H1 (cell line): ENCODE results near the gene LAPTM4A.

Source experiments
- CBX8 ChIP-seq: fragments of 300-800, 300-1000 bp; sonication (generic); IDR thresholded peaks from 2 replicates; pipeline ENCODE4 v1.7.1; 2016; ENCODE audit warnings: low read depth, low read length, borderline replicate concordance
- EP300 ChIP-seq, 2 experiments: IDR thresholded peaks; 1 replicate in 1 of 2; 2 replicates in 1 of 2; pipeline ENCODE4 v1.6.1; 2011 to 2012; ENCODE audit warnings: low read depth in 2 of 2, low read length in 2 of 2, mild to moderate bottlenecking in 2 of 2, borderline replicate concordance in 1 of 2, inconsistent platforms in 1 of 2, moderate library complexity in 1 of 2
- EZH2 ChIP-seq: fragments of 200-600 bp; sonication (generic); IDR thresholded peaks from 2 replicates; pipeline ENCODE4 v1.7.1; 2012; ENCODE audit warnings: low read depth, mild to moderate bottlenecking, moderate library complexity, low read length, inconsistent platforms; ENCODE audit not compliant: severe bottlenecking
- JUN ChIP-seq: IDR thresholded peaks from 2 replicates; pipeline ENCODE4 v1.6.1; 2011; ENCODE audit warnings: low read depth, mild to moderate bottlenecking, improper control_type of control experiment, low read length
- KDM4A ChIP-seq: IDR thresholded peaks from one replicate; pipeline ENCODE4 v1.7.1; 2012; ENCODE audit warnings: low read depth, mild to moderate bottlenecking, moderate library complexity, low read length, inconsistent platforms; ENCODE audit not compliant: severe bottlenecking
- NRF1 ChIP-seq: IDR thresholded peaks from 2 replicates; pipeline ENCODE4 v1.6.1; 2011; ENCODE audit warnings: mild to moderate bottlenecking, low read depth, low read length, improper control_type of control experiment
- POLR2A ChIP-seq, 2 experiments: IDR thresholded peaks; 1 replicate in 1 of 2; 2 replicates in 1 of 2; pipeline ENCODE4 v1.6.1; 2011; ENCODE audit warnings: low read depth in 2 of 2, low read length in 2 of 2, mild to moderate bottlenecking in 2 of 2; ENCODE audit errors: control extremely low read depth in 1 of 2
- POLR2AphosphoS5 ChIP-seq: IDR thresholded peaks from 2 replicates; pipeline ENCODE4 v1.6.1; 2011; ENCODE audit warnings: low read depth, low read length
- RBBP5 ChIP-seq: IDR thresholded peaks from 2 replicates; pipeline ENCODE4 v1.7.1; 2012; ENCODE audit warnings: low read depth, mild to moderate bottlenecking, inconsistent platforms, low read length, moderate library complexity, borderline replicate concordance
- ZNF274 ChIP-seq: IDR thresholded peaks from 2 replicates; pipeline ENCODE4 v1.7.0; 2012; ENCODE audit warnings: low read length, borderline replicate concordance; ENCODE audit errors: extremely low read depth
- TF ChIP-seq, protein P1 (sequence below): IDR thresholded peaks from 2 replicates; pipeline ENCODE4 v1.6.1; 2012; ENCODE audit warnings: inconsistent platforms
- TF ChIP-seq, protein P2 (sequence below), 3 experiments: IDR thresholded peaks; 1 replicate in 2 of 3; 2 replicates in 1 of 3; pipeline versions ENCODE4 v1.5.1 to v1.6.1; 2011; ENCODE audit warnings: low read length in 3 of 3, mild to moderate bottlenecking in 3 of 3, inconsistent platforms in 2 of 3, low read depth in 1 of 3, moderate library complexity in 1 of 3; ENCODE audit not compliant: insufficient read depth in 1 of 3; ENCODE audit errors: control extremely low read depth in 1 of 3

DNA sequence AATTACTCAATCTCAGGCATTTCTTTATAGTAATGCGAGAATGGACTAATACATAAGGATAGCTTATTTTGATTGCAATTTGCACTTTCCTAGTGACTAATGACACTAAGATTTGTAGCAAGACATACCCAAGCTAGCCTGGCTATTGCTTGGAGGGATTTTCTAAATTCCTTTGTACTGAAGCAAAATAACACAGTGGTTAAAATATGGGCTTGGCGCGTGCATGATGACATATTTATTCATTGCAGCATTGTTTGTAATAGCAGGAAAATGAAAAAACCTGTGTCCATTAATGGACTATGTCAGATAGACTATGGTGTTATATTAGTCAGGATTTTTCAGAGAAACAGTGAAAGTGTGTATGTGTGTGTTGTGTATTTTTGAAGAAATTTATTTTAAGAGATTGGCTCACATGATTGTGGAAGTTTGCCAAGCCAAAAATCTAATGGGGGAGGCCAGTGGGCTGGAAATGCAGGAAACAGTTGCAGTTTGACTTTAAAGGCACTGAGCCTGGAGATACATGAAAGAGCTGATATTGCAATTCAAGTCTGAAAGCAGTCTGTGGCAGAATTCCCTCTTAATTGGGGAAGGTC lies 16.7 kb upstream of the LAPTM4A start:
- TF ChIP-seq ZNF274 = no peak
- TF ChIP-seq RBBP5 = no peak
- TF ChIP-seq, protein P1, sequence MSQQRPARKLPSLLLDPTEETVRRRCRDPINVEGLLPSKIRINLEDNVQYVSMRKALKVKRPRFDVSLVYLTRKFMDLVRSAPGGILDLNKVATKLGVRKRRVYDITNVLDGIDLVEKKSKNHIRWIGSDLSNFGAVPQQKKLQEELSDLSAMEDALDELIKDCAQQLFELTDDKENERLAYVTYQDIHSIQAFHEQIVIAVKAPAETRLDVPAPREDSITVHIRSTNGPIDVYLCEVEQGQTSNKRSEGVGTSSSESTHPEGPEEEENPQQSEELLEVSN = no peak
- TF ChIP-seq, protein P2, sequence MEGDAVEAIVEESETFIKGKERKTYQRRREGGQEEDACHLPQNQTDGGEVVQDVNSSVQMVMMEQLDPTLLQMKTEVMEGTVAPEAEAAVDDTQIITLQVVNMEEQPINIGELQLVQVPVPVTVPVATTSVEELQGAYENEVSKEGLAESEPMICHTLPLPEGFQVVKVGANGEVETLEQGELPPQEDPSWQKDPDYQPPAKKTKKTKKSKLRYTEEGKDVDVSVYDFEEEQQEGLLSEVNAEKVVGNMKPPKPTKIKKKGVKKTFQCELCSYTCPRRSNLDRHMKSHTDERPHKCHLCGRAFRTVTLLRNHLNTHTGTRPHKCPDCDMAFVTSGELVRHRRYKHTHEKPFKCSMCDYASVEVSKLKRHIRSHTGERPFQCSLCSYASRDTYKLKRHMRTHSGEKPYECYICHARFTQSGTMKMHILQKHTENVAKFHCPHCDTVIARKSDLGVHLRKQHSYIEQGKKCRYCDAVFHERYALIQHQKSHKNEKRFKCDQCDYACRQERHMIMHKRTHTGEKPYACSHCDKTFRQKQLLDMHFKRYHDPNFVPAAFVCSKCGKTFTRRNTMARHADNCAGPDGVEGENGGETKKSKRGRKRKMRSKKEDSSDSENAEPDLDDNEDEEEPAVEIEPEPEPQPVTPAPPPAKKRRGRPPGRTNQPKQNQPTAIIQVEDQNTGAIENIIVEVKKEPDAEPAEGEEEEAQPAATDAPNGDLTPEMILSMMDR (IDR thresholded peaks at IDR 0.05; ENCODE audit: control extremely low read depth in 1 of 3, insufficient read depth in 1 of 3, low read depth in 1 of 3, low read length in 3 of 3) = no peak
- TF ChIP-seq POLR2A (IDR thresholded peaks at IDR 0.05; ENCODE audit: control extremely low read depth in 1 of 2, low read depth in 2 of 2, low read length in 2 of 2) = no peak
- TF ChIP-seq NRF1 = no peak
- no peak for TF ChIP-seq KDM4A
- no peak for TF ChIP-seq EP300 (IDR thresholded peaks at IDR 0.05; ENCODE audit: borderline replicate concordance in 1 of 2, low read depth in 2 of 2, low read length in 2 of 2)
- TF ChIP-seq EZH2 = no peak
- no peak for TF ChIP-seq CBX8
- TF ChIP-seq JUN = no peak
- TF ChIP-seq POLR2AphosphoS5 = no peak
